G401 (cell line): Measurements from ENCODE around the gene GPC4. TPM values are rescaled to one million over a fixed set of nuclear protein-coding genes. Genes with fewer than 3 reads are reported as not detected.

Experiments
- DNase-seq: peaks from one replicate; pipeline ENCODE4 v3.0.0-alpha.2; 2015; ENCODE audit warnings: low spot score
- in situ Hi-C: cut with HindIII; loops from 2 replicates; pipeline ENCODE4 v1.10.0; 2016; ENCODE audit warnings: low sequenced_read_pairs, mixed read lengths
- total RNA-seq: library from RNA; depleted of rRNA; stranded (reverse); fragments of >200 nt; shearing (Covaris generic); gene quantifications from 2 replicates; pipeline ENCODE4 v1.2.3, GENCODE V29; 2014

GPC4 gene
- total RNA-seq, 1 experiment from 2014 or later = 28.1 TPM

DNA sequence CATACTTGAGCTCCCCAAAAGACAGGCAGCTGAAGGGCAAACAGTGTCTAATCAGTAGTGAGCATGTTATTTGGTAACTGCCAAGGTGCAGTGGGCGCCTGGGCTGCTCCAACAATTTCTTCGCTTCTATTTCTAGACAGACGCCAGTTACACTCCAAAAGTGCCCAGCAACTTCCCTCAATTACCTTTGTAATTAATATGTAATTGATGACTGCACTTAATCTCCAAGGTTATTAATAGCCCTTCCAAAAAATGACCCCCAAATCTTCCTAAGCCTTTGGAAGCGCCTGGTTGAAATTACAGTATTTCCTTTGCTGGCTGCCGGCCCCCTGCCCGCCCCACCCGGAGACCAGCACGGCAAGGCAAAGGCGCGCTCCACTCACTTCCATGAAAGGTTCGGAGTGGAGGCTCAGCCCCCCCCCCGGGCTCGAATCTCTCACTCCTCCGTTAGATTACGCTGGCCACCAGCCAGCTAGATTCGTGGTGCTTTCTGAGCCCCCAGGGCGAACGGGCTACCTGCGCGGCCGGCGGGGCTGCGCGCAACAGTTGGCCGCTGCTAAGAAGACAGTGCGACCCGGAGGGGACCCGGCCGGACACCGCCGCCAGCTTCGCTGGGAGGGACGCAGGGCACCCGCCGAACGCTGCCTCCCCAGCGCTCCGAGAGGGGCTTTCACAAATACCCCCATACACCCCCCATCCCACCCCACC, 1.9 kb downstream of the GPC4 start:
- DNase-seq = no peak
- in situ Hi-C loops = no loop called here

DNA sequence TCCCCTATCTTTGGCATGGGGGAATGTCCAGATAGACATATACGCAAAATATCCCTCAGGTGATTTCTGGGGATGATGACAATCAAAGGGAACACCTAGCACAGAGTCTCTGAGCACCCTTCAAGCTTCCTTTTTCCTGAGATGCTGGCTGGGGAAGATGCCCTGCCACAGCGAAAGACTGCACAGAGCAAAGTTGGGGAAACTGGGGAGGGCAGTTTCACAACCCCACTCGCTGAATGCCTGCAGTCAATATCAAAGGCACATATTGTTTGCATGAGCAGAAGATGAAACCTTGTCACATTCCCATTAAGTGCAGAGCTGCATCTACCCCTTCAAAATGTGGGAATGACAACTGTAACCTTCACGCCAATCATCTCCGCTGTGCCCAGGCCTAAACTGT, 2.6 kb downstream of the GPC4 start:
- in situ Hi-C loops = no loop called here
- DNase-seq = no peak

DNA sequence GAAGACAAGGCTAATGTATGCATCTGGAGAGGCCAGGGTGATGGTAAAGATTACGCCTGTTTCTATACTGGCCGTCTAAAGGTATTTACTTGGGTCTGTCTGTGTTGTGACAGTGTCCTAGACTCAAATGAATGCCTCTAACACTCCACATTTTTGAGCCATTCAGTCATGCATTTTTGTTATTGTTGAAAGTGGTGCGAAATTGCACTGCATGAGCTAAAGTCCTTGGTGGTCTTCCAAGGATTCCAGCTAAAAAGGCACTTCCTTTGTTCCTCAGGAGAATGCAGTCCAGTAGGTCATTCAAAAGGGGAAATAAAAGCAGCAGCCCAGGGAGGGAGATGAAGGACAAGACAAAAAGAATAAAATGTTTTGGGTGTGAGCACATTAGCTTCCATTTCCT, 3.0 kb downstream of the GPC4 start:
- in situ Hi-C loops = no loop called here
- no peak for DNase-seq

DNA sequence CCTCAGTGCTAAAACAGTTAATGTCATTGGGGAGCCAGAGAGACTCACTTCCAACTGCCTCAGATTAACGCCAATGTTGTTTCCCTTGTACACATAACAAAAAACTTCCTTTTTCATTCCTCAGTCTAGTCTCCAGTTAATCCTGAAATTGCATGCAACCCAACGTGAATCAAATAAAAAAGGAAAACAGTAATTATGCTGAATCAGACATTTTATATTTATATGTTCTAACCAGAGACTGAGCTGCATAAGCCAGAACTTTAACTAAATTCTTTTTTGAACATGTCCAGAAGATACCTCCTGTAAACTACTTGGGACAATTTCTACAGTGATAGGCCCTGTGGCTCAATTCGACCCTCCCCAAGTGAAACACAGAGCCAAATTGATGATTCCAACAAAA, 4.7 kb downstream of the GPC4 start:
- in situ Hi-C loops = no loop called here
- no peak for DNase-seq

DNA sequence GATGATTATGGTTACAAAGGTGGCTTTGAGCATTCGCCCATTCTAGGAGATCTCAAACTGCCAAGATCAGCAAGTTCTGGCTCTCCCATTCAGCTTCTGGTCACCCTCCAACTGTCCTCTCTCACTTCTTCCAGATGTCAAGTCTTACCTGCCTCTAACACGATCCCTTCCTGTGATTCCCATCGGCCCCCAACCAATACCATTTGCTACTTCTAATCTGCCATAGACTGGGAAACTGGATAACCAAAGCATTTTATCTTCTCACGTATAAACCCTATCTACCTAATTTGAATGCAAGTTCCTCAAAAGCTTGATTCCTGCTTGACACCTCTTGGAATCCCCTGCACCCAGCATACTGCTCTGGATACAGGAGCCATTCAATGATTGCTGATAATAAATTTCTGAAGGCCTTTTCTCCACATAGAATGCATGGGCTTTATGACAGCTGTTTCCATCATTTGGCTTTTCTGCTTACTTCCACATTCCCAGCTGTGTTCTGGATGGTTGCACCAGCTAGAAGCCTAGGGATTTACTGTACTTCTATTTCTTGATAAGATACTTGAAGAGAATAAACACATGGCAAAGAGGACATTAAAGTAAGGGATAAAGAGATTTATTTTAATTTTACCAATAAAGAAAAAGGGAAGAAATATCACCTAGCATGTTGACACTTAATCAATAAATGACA, 9.6 kb downstream of the GPC4 start:
- in situ Hi-C loops = no loop called here
- DNase-seq = no peak

DNA sequence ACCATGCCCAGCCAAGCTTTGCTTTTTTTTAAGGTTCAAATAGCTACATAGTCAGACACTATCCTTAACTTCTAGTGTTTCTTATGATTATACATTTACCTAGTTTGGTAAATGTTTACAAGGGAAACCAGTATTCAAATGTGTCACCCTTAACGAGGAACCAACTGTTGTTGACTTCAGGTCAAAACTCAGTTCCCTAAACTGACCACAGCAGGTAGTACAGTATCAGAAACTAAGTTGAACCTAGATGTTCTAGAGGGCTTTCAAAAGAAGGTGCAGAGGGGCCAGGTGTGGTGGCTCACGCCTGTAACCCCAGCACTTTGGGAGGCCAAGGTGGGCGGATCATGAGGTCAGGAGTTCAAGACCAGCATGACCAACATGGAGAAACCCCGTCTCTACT, 11.3 kb downstream of the GPC4 start:
- DNase-seq = no peak
- in situ Hi-C loops = no loop called here

DNA sequence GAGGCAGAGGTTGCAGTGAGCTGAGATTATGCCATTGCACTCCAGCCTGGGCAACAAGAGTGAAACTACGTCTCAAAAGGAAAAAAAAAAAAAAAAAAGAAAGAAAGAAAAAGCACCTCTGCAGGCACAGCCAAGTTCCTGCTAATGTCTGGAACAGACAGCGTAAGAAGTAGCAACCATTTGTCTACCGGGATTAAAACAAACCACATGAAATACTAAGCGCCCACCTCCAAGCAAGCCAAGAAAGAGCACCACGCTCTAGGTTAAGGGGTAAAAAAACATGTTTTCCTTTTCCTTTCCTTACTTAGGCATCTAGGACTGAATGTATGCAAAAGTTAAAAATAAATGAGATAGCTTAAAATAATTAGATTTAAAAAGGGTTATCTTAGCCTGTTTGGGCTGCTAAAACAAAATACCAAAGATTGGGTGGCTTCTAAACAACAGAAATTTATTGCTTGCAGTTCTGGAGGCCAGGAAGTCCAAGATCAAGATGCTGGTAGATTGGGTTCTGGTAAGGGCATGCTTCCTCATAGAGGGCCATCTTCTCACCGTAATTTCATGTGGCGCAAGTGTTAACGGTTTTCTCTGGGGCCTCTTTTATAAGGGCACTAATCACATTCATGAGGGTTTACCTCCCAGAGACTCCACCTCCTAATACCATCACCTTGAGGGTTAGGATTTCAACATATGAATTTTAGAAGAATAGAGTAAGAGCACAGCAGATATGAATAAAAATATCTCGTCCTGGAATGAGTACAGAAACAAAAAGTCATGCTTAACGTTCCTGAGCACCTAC, 12.3 kb downstream of the GPC4 start:
- DNase-seq = no peak
- in situ Hi-C loops = no loop called here

DNA sequence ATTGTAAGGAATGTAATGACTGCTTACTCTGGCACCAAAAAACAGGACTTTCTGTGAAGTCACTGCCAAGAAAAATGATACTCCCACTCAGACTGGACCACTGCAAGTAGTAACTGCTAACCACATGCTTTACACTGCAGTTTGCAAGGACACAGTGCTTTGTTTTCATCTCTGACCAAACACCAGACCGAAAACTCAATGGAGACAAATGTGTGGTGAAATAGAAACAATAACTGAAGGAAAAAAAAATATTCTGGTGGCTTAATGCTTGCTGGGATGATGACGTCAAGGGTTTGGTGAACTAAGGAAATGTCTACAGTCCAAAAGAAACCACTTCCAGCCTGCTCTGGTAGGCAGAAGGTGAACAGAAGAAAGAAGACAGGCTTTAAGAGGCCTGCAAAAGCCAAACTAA, 13.2 kb downstream of the GPC4 start:
- no peak for DNase-seq
- in situ Hi-C loops = no loop called here

DNA sequence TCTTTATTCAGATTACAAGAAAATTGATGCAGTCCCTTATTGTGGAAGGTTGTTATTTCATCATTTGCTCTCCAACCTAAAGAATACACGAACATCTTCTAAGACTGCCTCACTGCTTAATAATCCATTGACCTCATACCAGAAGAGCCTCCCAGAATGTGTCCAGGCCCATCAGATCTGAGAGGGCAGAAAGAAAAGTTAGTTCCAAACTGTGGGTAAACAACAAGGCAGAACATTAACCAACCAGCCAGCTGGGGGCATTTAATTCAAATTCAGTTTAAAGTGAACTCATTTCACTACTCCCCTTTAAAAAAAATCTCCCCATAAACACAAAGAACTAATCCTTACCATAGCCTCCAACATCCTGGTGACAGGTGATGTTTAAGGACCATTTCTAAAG, 13.8 kb downstream of the GPC4 start:
- in situ Hi-C loops = no loop called here
- no peak for DNase-seq

DNA sequence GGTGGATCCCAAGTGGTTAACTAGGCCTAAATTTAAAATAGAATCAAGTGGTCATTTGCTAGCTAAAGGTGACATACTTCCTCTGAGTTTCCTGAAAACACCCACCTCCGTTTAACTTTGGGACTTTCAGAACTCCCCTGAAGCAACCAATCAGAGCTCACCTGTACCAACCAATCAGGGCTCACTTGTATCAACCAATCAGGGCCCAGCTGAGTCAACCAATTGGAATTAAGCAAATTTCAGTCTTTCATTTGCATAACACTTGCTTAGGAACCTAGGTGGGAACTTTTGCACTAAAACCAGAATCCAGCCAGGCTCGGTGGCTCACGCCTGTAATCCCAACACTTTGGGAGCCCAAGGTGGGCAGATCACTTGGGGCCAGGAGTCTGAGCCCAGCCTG, 15.9 kb downstream of the GPC4 start:
- in situ Hi-C loops = no loop called here
- no peak for DNase-seq

DNA sequence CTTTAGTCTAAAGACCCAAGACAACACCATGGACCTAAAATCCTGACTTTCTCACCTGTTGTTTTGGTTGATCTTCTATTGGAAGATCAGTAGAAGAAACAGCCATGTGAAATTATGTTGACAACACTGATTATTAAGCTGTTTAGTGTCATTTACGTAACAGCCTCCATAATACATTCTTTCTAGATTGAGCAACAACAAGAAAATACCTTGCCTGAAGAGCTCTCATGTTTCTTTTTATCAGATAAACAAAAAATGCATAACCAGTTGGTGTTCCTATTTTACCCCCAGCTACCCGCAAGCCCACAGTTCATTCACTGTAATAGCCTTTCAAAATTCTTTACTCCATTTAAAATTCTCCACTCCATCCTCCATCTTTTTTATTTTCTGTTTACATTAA, 20.5 kb downstream of the GPC4 start:
- in situ Hi-C loops = no loop called here
- no peak for DNase-seq

DNA sequence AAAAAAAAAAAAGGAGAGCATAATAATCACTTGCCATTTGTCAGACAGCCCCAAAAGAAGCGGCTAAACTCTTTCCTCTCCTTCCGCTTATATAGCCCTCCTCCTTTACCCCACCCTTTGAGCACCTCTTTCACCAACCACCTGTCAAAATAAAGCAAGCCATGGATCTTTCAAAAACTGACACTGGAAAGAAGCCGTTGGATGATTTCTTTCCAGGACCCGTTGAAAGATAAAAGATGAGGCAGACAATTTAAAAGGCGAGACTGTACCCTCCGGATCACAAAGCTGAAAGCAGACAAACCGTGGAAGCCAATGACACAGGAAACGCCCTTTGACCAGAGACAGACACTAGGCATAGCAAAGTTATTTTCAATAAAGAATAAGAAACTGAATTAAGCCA, 22.6 kb downstream of the GPC4 start:
- DNase-seq = no peak
- in situ Hi-C loops = no loop called here

DNA sequence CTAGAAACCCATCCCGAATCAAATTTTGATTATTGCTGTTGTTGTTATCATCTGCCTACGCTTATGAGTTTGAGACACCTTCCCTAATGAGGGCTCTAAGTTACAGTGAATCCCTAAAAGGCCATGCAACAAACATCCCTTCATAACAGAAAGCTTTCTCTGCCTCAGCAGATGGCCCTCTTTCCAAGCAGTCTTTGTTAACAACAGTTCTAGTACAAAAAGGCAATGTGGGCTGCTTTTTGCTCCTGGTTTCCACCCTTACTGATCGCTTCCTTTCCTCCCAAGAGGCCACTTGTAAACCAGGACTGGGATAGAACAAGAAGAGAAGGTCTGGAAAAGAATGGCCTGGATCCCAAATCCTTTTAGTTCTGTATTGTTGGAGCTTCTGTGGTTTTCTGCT, 24.2 kb downstream of the GPC4 start:
- in situ Hi-C loops = no loop called here

DNA sequence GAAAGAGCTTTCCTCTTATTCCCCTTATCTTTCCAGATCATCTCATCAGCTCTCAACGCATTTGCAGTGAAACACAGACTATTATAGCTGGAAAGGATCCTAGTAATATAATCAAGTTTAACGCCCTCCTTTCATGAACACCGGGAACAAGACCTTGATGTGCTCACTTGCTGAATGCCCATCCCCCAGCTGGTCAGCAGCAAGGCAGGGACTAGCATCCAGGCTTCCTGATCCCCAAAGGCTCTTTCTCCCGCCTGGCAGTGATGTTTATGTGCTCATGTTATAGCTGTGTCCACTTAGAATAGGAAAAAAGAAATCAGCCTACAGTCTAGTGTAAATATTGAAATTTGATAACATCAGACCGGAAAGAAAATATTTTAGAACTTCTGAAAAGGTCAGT, 24.6 kb downstream of the GPC4 start:
- DNase-seq = no peak

More for the DNA sequence above, 24.2 kb downstream of the GPC4 start:
- DNase-seq = no peak

DNA sequence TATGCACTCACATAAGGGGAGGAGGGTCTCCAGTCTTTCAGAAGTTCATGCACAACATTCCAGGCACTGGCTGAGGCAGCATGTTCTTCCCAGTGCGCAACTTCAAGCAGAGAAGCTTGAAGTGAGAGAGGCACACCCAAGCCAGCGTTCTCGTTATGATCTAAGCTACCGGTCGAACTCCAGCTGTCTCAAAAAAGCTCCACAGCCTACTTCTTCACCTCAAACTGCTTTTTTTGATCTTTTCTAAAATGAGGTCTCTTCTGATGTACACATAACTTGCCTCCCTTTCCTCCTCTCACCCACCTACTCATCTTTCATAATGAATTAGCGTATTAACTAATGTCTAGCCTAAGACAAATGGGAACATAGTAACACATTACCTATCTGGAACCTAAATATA, 25.3 kb downstream of the GPC4 start:
- no peak for DNase-seq
- in situ Hi-C loops = no loop called here

More for the DNA sequence above, 24.6 kb downstream of the GPC4 start:
- in situ Hi-C loops = no loop called here

DNA sequence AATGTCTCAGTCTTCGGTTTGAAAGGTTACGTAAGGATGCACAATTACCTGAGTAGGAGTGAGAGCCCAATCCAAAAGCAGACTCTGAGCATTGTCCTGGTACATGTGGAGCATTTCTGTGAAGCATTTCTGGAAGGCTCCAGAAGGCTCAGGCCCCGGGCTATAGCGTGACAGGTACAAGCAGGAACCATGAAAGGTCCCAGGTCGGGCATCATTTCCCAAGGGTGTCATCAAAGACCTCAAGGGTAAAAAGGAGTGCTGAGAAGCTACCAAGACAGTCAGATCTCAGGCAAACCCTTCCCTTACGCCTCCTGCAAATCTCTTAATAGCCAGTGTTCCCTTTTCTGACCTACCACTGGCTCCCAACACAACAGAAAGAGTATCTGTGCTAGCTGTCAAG, 30.8 kb downstream of the GPC4 start:
- in situ Hi-C loops = no loop called here
- DNase-seq = no peak

DNA sequence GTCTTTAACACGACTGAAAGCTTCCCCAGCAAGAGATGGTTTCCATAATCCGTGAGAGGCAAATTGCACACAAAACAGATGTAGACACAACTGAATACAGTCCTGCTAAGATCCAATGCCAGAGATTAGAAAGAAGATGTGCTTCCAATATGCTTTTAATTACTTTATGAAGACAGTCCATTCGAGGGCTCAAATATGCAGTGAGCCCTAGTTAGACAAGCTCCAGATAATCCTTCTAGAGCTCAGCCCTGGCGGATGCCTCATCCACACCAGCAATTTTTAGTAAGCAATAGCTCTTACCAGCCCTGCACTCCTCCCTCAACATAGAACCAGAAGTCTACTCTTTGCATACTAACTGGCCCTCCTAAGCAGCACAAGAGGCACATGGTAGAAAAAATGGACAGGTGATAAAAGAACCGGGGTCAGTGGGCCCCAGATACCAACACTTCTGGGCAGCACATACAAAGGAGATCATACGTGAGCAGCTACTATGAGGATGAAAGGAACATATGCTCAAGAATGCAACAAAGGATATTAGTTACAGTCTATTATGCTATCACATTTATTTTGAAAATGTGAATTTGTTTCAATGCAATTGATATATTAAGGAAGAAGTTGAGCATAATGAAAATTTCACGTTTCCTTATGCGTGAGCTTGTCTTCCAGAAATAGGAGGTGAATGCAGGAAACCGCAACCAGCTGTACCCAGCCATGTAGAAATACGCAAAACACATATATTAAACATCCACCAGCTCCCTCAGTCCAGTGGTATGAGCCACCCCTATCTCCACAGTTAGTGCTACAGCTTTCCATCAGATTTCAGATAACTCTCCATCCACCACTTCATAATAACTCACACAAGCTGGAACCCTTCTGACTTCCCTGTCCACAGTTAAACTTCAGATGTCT, 34.3 kb downstream of the GPC4 start:
- in situ Hi-C loops = no loop called here
- no peak for DNase-seq

DNA sequence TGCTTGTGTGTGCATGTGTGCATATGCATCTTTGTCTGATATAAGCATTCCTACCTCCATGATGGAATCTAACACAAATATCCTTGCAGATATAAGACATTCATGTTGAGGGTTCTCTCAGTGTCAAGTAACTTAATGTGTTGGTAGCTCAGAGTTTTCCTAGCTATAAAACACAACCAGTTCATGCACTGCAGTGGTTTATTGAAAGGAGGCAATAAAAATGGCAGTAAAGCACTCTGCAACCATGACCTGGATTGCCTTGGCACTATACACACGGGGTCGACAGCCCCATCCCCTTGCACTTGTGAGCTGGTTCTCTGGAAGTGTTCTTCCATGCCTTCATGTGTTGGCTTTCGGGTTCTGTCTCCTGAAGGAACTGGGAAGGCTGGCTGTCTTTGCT, 38.9 kb downstream of the GPC4 start:
- in situ Hi-C loops = no loop called here
- no peak for DNase-seq

DNA sequence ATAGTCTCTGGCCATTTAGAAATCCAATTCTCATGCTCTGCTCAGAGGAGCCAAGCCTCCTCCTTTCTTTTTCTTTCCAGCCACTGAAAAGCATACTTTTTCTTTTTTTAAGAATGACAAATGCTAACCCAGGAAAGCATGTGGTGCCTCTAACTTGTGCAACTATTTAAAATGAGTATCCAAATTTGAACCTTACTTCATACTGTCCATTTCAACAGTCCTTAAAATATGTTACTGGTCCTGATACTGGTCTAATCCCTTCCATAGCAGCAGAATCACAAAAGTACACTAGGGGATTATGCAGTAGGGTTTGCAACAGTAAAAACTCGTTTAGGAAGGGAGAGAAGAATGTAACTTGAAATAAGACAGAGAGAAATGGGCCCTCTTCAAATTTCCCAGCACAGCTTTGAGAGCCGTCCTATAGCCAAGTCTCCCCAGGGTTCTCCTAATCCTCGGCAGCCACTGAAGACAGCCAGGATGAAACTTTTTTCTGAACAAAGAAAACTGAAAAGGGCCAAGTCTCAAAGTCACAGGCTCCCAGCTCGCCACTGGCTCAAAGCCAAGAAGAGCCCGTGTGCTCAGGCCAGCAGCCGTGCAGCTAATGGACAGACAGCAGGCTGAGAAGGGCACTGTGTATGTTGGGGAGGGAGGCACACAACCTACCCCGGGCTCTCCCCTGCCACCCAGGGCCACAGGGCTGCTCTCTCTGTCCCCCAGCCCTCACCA, 39.5 kb downstream of the GPC4 start:
- in situ Hi-C loops = no loop called here
- peak; percentile 7 for DNase-seq
